ENCODE results near the gene DAPK2.

The DAPK2 gene

GRCh38 chr15:64032329-64032728 lies 14.0 kb downstream of the DAPK2 start:
- intact Hi-C loops (cut with DNase I) = no loop called here
- no peak for DNase-seq

- intact Hi-C loops (cut with DNase I) = no loop called here
- DNase-seq = no peak
These were observed 16.2 kb downstream of the DAPK2 start for GRCh38 chr15:64030123-64030522.

GRCh38 chr15:64029633-64030032 lies 16.7 kb downstream of the DAPK2 start:
- peak in 4 of 42 donors; percentile 28 to 53 (median 41) for DNase-seq
- intact Hi-C loops (cut with DNase I) = no loop called here

GRCh38 chr15:64029110-64029509 lies 17.2 kb downstream of the DAPK2 start:
- peak; percentile 35 to 90 (median 78) for DNase-seq
- intact Hi-C loops (cut with DNase I) = no loop called here

- intact Hi-C loops (cut with DNase I) = no loop called here
- no peak for DNase-seq
These were observed 19.7 kb downstream of the DAPK2 start for GRCh38 chr15:64026591-64026990.

- intact Hi-C loops (cut with DNase I) = no loop called here
- no peak for DNase-seq
These were observed 21.9 kb downstream of the DAPK2 start for GRCh38 chr15:64024172-64025050.

GRCh38 chr15:64023220-64023619 lies 23.1 kb downstream of the DAPK2 start:
- no peak for DNase-seq
- intact Hi-C loops (cut with DNase I) = no loop called here

GRCh38 chr15:64022571-64022970 lies 23.7 kb downstream of the DAPK2 start:
- intact Hi-C loops (cut with DNase I) = no loop called here

GRCh38 chr15:64019764-64020163 lies 26.5 kb downstream of the DAPK2 start:
- DNase-seq = no peak
- intact Hi-C loops (cut with DNase I) = no loop called here

More at GRCh38 chr15:64022571-64022970, 23.7 kb downstream of the DAPK2 start:
- no peak for DNase-seq

GRCh38 chr15:64017591-64018163 lies 28.6 kb downstream of the DAPK2 start:
- intact Hi-C loops (cut with DNase I) = no loop called here
- no peak for DNase-seq

GRCh38 chr15:64017082-64017588 lies 29.1 kb downstream of the DAPK2 start:
- intact Hi-C loops (cut with DNase I) = no loop called here
- no peak for DNase-seq

- no peak for DNase-seq
- intact Hi-C loops (cut with DNase I) = no loop called here
These were observed 30.0 kb downstream of the DAPK2 start for GRCh38 chr15:64016257-64016656.

GRCh38 chr15:64014995-64015394 lies 31.3 kb downstream of the DAPK2 start:
- intact Hi-C loops (cut with DNase I) = no loop called here
- DNase-seq = peak in 5 of 42 donors; percentile 26 to 69 (median 48)

GRCh38 chr15:64013179-64014062 lies 32.9 kb downstream of the DAPK2 start:
- intact Hi-C loops (cut with DNase I) = no loop called here
- no peak for DNase-seq

GRCh38 chr15:64011736-64012135 lies 34.5 kb downstream of the DAPK2 start:
- intact Hi-C loops (cut with DNase I) = no loop called here
- no peak for DNase-seq

GRCh38 chr15:64010719-64011118 lies 35.6 kb downstream of the DAPK2 start:
- peak in 3 of 42 donors; percentile 11 to 52 (median 36) for DNase-seq
- intact Hi-C loops (cut with DNase I) = no loop called here

- DNase-seq = no peak
- intact Hi-C loops (cut with DNase I) = no loop called here
These were observed 36.5 kb downstream of the DAPK2 start for GRCh38 chr15:64009798-64010261.

- no peak for DNase-seq
- intact Hi-C loops (cut with DNase I) = no loop called here
These were observed 37.0 kb downstream of the DAPK2 start for GRCh38 chr15:64009241-64009640.

- no peak for DNase-seq
- intact Hi-C loops (cut with DNase I) = no loop called here
These were observed 38.1 kb downstream of the DAPK2 start for GRCh38 chr15:64008177-64008576.
